HepG2 (cell line): ENCODE data around the gene IL16. TPM values are rescaled to one million over a fixed set of nuclear protein-coding genes. Genes with fewer than 3 reads are reported as not detected.

ENCODE experiments used
- ATAC-seq: fragments of 200-7000 bp; cut with Tn5 transposase; 3 replicates; pipeline ENCODE4 v1.9.1; 2020; ENCODE audit warnings: mild to moderate bottlenecking, moderate library complexity
- BruUV-seq: library from RNA; stranded (reverse); fragments of 400-500 nt; replicated peaks from 2 replicates; lab custom pipeline; 2021; lab: Mats Ljungman, UMichigan
- CTCF ChIA-PET: fragments of 300-600 bp; formaldehyde crosslinking; extraction: SDS; loops from one replicate; lab custom pipeline; 2021; ENCODE audit warnings: low total read pairs, inconsistent platforms, low intra/inter-chr PET ratio; lab: Yijun Ruan, JAX
- POLR2A ChIA-PET: fragments of 350-600 bp; sonication (Branson Sonifier 250); formaldehyde crosslinking; loops from one replicate; lab custom pipeline; 2020; ENCODE audit warnings: antibody characterized with exemption, inconsistent platforms; lab: Yijun Ruan, JAX
- DNase-seq: peaks from one replicate; pipeline ENCODE4 v3.0.0-alpha.2; 2015; ENCODE audit warnings: low spot score
- FAIRE-seq: peaks from 3 replicates; lab custom pipeline; 2011; peaks lifted over from hg19 to GRCh38; lab: Jason Lieb, UNC
- H2AFZ ChIP-seq: one replicate; pipeline ENCODE4 v1.6.1; 2011; ENCODE audit warnings: low read length, inconsistent platforms
- H3K27ac ChIP-seq: fragments of 300-600 bp; 3 replicates; pipeline ENCODE4 v1.8.0; 2011; ENCODE audit warnings: mixed run types, mild to moderate bottlenecking, mixed read lengths, low read length, inconsistent platforms; ENCODE audit not compliant: insufficient read depth; ENCODE audit errors: extremely low read length
- H3K27me3 ChIP-seq, 2 experiments: fragments of 200-600 bp in 1 of 2; 2 replicates in 1 of 2; 3 replicates in 1 of 2; pipeline versions ENCODE4 v1.6.0 to v1.8.0; 2011; ENCODE audit warnings: low read length in 2 of 2, mild to moderate bottlenecking in 2 of 2, moderate library complexity in 2 of 2, inconsistent platforms in 1 of 2; ENCODE audit not compliant: insufficient read depth in 2 of 2, control insufficient read depth in 1 of 2
- H3K36me3 ChIP-seq, 2 experiments: fragments of 200-600 bp in 1 of 2; replicated peaks in 1 of 2; 2 replicates in 1 of 2; 3 replicates in 1 of 2; pipeline versions ENCODE4 v1.5.1 to v1.8.0; 2011; ENCODE audit warnings: low read length in 2 of 2, inconsistent platforms in 1 of 2; ENCODE audit not compliant: insufficient read depth in 2 of 2, control insufficient read depth in 1 of 2
- H3K4me1 ChIP-seq: 2 replicates; pipeline ENCODE4 v1.5.1; 2012; ENCODE audit warnings: low read length, inconsistent platforms; ENCODE audit not compliant: insufficient read depth
- H3K4me2 ChIP-seq: 2 replicates; pipeline ENCODE4 v1.6.0; 2011; ENCODE audit warnings: low read depth, low read length, inconsistent platforms
- H3K4me3 ChIP-seq, 3 experiments: fragments of 200-600 bp in 1 of 3; sonication (generic), shearing (Covaris generic) in 1 of 3; replicated peaks in 1 of 3; 2 replicates each; pipeline ENCODE4 v1.5.1; 2011 to 2016; ENCODE audit warnings: low read length in 3 of 3, inconsistent platforms in 2 of 3, low read depth in 2 of 3, mild to moderate bottlenecking in 2 of 3, control low read depth in 1 of 3, mixed read lengths in 1 of 3; ENCODE audit not compliant: insufficient read depth in 1 of 3
- H3K79me2 ChIP-seq: one replicate; pipeline ENCODE4 v1.6.1; 2011; ENCODE audit warnings: low read length, inconsistent platforms; ENCODE audit not compliant: insufficient read depth
- H3K9ac ChIP-seq: 2 replicates; pipeline ENCODE4 v1.6.0; 2011; ENCODE audit warnings: mild to moderate bottlenecking, low read depth, low read length, inconsistent platforms; ENCODE audit not compliant: insufficient read depth
- H3K9me3 ChIP-seq: 2 replicates; pipeline ENCODE4 v1.5.1; 2012; ENCODE audit warnings: mild to moderate bottlenecking, low read length
- H4K20me1 ChIP-seq: 2 replicates; pipeline ENCODE4 v1.6.0; 2011; ENCODE audit warnings: inconsistent platforms, mild to moderate bottlenecking, low read length, moderate library complexity; ENCODE audit not compliant: insufficient read depth
- AKAP8 ChIP-seq: sonication (generic); formaldehyde crosslinking; IDR thresholded peaks from 2 replicates; pipeline ENCODE4 v1.5.1; 2020; ENCODE audit warnings: mild to moderate bottlenecking, missing genetic modification reagents
- ARNT2 ChIP-seq: sonication (generic); formaldehyde crosslinking; IDR thresholded peaks from 2 replicates; pipeline ENCODE4 v1.8.0; 2022; ENCODE audit warnings: mild to moderate bottlenecking, low read depth, missing genetic modification reagents, moderate library complexity
- DDIT3 ChIP-seq: sonication (generic); formaldehyde crosslinking; IDR thresholded peaks from 2 replicates; pipeline ENCODE4 v1.4.0; 2020; ENCODE audit warnings: mild to moderate bottlenecking, missing genetic modification reagents
- FOXJ3 ChIP-seq: sonication (generic); formaldehyde crosslinking; IDR thresholded peaks from 2 replicates; pipeline ENCODE4 v1.4.0; 2020; ENCODE audit warnings: missing genetic modification reagents, mild to moderate bottlenecking, borderline replicate concordance
- GTF2F1 ChIP-seq: fragments of 150-350 bp; IDR thresholded peaks from 2 replicates; pipeline ENCODE4 v1.6.1; 2014; ENCODE audit warnings: low read length
- HOXD1 ChIP-seq: sonication (generic); formaldehyde crosslinking; IDR thresholded peaks from 2 replicates; pipeline ENCODE4 v1.5.0; 2020; ENCODE audit warnings: missing genetic modification reagents
- PCBP1 ChIP-seq: fragments of 200-400 bp; formaldehyde crosslinking; IDR thresholded peaks from 2 replicates; pipeline ENCODE4 v1.6.1; 2017; ENCODE audit warnings: mild to moderate bottlenecking, low read depth, low read length, borderline replicate concordance
- RAD51 ChIP-seq: fragments of 450-650 bp; IDR thresholded peaks from 2 replicates; pipeline ENCODE4 v1.6.1; 2016; ENCODE audit warnings: borderline replicate concordance
- SNAPC5 ChIP-seq: sonication (generic); formaldehyde crosslinking; IDR thresholded peaks from 2 replicates; pipeline ENCODE4 v1.8.1; 2023; ENCODE audit warnings: mild to moderate bottlenecking, missing genetic modification reagents, borderline replicate concordance
- THAP8 ChIP-seq: sonication (generic); formaldehyde crosslinking; IDR thresholded peaks from 2 replicates; pipeline ENCODE4 v1.5.1; 2020; ENCODE audit warnings: missing genetic modification reagents, mild to moderate bottlenecking, borderline replicate concordance
- ZBTB21 ChIP-seq: sonication (generic); formaldehyde crosslinking; IDR thresholded peaks from 2 replicates; pipeline ENCODE4 v1.4.0; 2020; ENCODE audit warnings: missing genetic modification reagents
- ZHX1 ChIP-seq: sonication (generic); formaldehyde crosslinking; IDR thresholded peaks from 2 replicates; pipeline ENCODE4 v1.8.1; 2022; ENCODE audit warnings: low read depth, mild to moderate bottlenecking, missing genetic modification reagents
- ZNF552 ChIP-seq: sonication (generic); formaldehyde crosslinking; IDR thresholded peaks from 2 replicates; pipeline ENCODE4 v1.9.0; 2022; ENCODE audit warnings: missing genetic modification reagents, mild to moderate bottlenecking, borderline replicate concordance
- ZNF816 ChIP-seq: sonication (generic); formaldehyde crosslinking; IDR thresholded peaks from 2 replicates; pipeline ENCODE4 v1.8.0; 2022; ENCODE audit warnings: missing genetic modification reagents, mild to moderate bottlenecking, borderline replicate concordance
- WGBS: methylation state at CpG from one replicate; pipeline ENCODE4 v1.1.6; 2017; ENCODE audit warnings: low lambda C conversion rate; 5-methylcytosine and 5-hydroxymethylcytosine counted together
- in situ Hi-C: cut with HindIII; loops from 2 replicates; pipeline ENCODE4 v1.10.0; 2017; ENCODE audit warnings: low pct_unique_long_range_greater_than_20kb; ENCODE audit not compliant: extremely low pct_ligation_motif_present
- intact Hi-C: fragments of 100-400 bp; cut with micrococcal nuclease; formaldehyde crosslinking; loops from one replicate; pipeline ENCODE4 v1.10.0; 2022; ENCODE audit not compliant: unreplicated experiment
- polyA plus RNA-seq, 8 experiments: library from polyadenylated mRNA; depleted of rRNA in 3 of 8; stranded (reverse) in 7 of 8; unstranded in 1 of 8; fragments of >200 nt; fragmentation: Illumina TruSeq in 4 of 8; extraction: Trizol in 4 of 8; gene quantifications; 2 replicates each; pipeline versions ENCODE4 v1.2.1 to v1.2.3, GENCODE V29; 2011 to 2016; ENCODE audit warnings: low read depth in 4 of 8, missing spikeins in 1 of 8, mixed read lengths in 1 of 8; ENCODE audit not compliant: insufficient read depth in 1 of 8
- total RNA-seq, 5 experiments: library from RNA; depleted of rRNA; stranded (reverse); fragments of >200 nt; fragmentation: Illumina TruSeq; extraction: Trizol; gene quantifications; 2 replicates each; pipeline ENCODE4 v1.2.3, GENCODE V29; 2016; ENCODE audit warnings: low read depth in 1 of 5

Gene IL16
- total and polyA plus RNA-seq, 2 of the 13 experiments (the other 11 are each of a cell fraction or from before 2014, with no cell fraction given), result 0.03 TPM; not detected in 1

GRCh38 chr15:81191701-81192100 lies 5.0 kb upstream of the IL16 start:
- Histone ChIP-seq H3K36me3 (no peaks in the 10 kb centered on the region), H3K9me3 (no peaks in the 10 kb centered on the region), H2AFZ (no peak overlapping the region), H3K4me2 (no peak overlapping the region), H4K20me1 (no peaks in the 10 kb centered on the region), H3K4me3 (no peak overlapping the region), H3K79me2 (no peaks in the 10 kb centered on the region), H3K27me3 (peaks cover 0 to 17% of the 10 kb centered on the region in 2 experiments; a peak in 1 of 5 replicates), H3K4me1 (no peaks in the 10 kb centered on the region), H3K27ac (no peak overlapping the region), H3K9ac (no peak overlapping the region)
- WGBS, result 0% methylated on average over 3 of the region's 3 CpGs
- BruUV-seq, result no TSS peak
- CTCF ChIA-PET, result no interaction called here
- DNase-seq, result no peak
- no peak for TF ChIP-seq AKAP8 (CRISPR knock-in tag)
- TF ChIP-seq PCBP1, result no peak
- no peak for TF ChIP-seq ZHX1 (CRISPR knock-in tag)
- TF ChIP-seq ZBTB21, result no peak
- no peak for TF ChIP-seq ZNF816 (CRISPR knock-in tag)
- no peak for TF ChIP-seq FOXJ3 (CRISPR knock-in tag)
- TF ChIP-seq ARNT2 (CRISPR knock-in tag), result no peak
- TF ChIP-seq DDIT3 (CRISPR knock-in tag), result no peak
- TF ChIP-seq SNAPC5 (CRISPR knock-in tag), result no peak
- TF ChIP-seq THAP8 (CRISPR knock-in tag), result no peak
- no peak for TF ChIP-seq ZNF552 (CRISPR knock-in tag)
- TF ChIP-seq GTF2F1, result no peak
- TF ChIP-seq RAD51, result no peak
- TF ChIP-seq HOXD1 (CRISPR knock-in tag), result no peak
- in situ Hi-C loops, result no loop called here
- FAIRE-seq, result no peak
- POLR2A ChIA-PET, result no interaction called here
- intact Hi-C loops, result no loop called here
- ATAC-seq, result no peak
